Rectal smooth muscle tissue (tissue), 1 donor: Measurements from ENCODE around the gene KRTAP10-10.

ENCODE experiments used
- H3K27ac ChIP-seq: one replicate; pipeline ENCODE4 v1.7.0; 2013; ENCODE audit warnings: low read depth, low read length, inconsistent platforms
- H3K27me3 ChIP-seq: one replicate; pipeline ENCODE4 v1.7.0; 2013; ENCODE audit warnings: low read length; ENCODE audit not compliant: control insufficient read depth, insufficient read depth
- H3K36me3 ChIP-seq: one replicate; pipeline ENCODE4 v1.7.0; 2013; ENCODE audit warnings: low read length; ENCODE audit not compliant: control insufficient read depth, insufficient read depth
- H3K4me1 ChIP-seq: one replicate; pipeline ENCODE4 v1.7.0; 2013; ENCODE audit warnings: low read length; ENCODE audit not compliant: control insufficient read depth, insufficient read depth
- H3K4me3 ChIP-seq: one replicate; pipeline ENCODE4 v1.7.0; 2013; ENCODE audit warnings: low read length
- H3K9ac ChIP-seq: one replicate; pipeline ENCODE4 v1.7.0; 2013; ENCODE audit warnings: low read length

The KRTAP10-10 gene

GRCh38 chr21:44686000-44686781, 49.0 kb downstream of the KRTAP10-10 start:
- Histone ChIP-seq H3K27ac (no peak overlapping the region), H3K4me3 (no peak overlapping the region), H3K27me3 (no peaks in the 10 kb centered on the region), H3K36me3 (no peaks in the 10 kb centered on the region), H3K4me1 (no peaks in the 10 kb centered on the region), H3K9ac (no peak overlapping the region)

GRCh38 chr21:44686843-44687561, 49.8 kb downstream of the KRTAP10-10 start:
- Histone ChIP-seq H3K27me3 (no peaks in the 10 kb centered on the region), H3K4me1 (no peaks in the 10 kb centered on the region), H3K4me3 (no peak overlapping the region), H3K27ac (no peak overlapping the region), H3K36me3 (no peaks in the 10 kb centered on the region), H3K9ac (no peak overlapping the region)

GRCh38 chr21:44687671-44688070, 50.5 kb downstream of the KRTAP10-10 start:
- Histone ChIP-seq H3K36me3 (no peaks in the 10 kb centered on the region), H3K27me3 (no peaks in the 10 kb centered on the region), H3K4me3 (no peak overlapping the region), H3K9ac (no peak overlapping the region), H3K4me1 (no peaks in the 10 kb centered on the region), H3K27ac (no peak overlapping the region)
